Activated T-helper 1 cell treated with Interleukin-2 at 50 U/mL for 16 hours (primary cell): Measurements from ENCODE around the gene NID1.
"Not testable (repeated sequence)": the region's sequence is repeated elsewhere in the genome, so short reads cannot be mapped to it uniquely, and the experiment has no call there.

Source experiments
- DNase-seq: peaks from one replicate; pipeline ENCODE4 v3.0.0-alpha.2; 2020; ENCODE audit warnings: low read depth

The NID1 gene

GRCh38 chr1:236023926-236024565 lies 40.8 kb downstream of the NID1 start:
- DNase-seq, result no peak

GRCh38 chr1:236021424-236022135 lies 43.3 kb downstream of the NID1 start:
- DNase-seq, result no peak

- no peak for DNase-seq
Measured at GRCh38 chr1:236020359-236021219, 44.3 kb downstream of the NID1 start.

GRCh38 chr1:236018885-236019453 lies 45.9 kb downstream of the NID1 start:
- no peak for DNase-seq

GRCh38 chr1:236016782-236017400 lies 48.0 kb downstream of the NID1 start:
- DNase-seq, result no peak

- DNase-seq, result no peak
Measured at GRCh38 chr1:236016083-236016482, 48.8 kb downstream of the NID1 start.

- DNase-seq, result no peak
Measured at GRCh38 chr1:236015539-236015938, 49.4 kb downstream of the NID1 start.

- DNase-seq, result no peak
Measured at GRCh38 chr1:236013330-236013729, 51.6 kb downstream of the NID1 start.

- no peak for DNase-seq
Measured at GRCh38 chr1:236011641-236012040, 53.2 kb downstream of the NID1 start.

GRCh38 chr1:236010443-236010842 lies 54.4 kb downstream of the NID1 start:
- no peak for DNase-seq

GRCh38 chr1:236009857-236010256 lies 55.0 kb downstream of the NID1 start:
- no peak for DNase-seq

GRCh38 chr1:236009191-236009590 lies 55.7 kb downstream of the NID1 start:
- no peak for DNase-seq

- DNase-seq, result no peak
Measured at GRCh38 chr1:236007781-236008180, 57.1 kb downstream of the NID1 start.

GRCh38 chr1:236003058-236003457 lies 61.8 kb downstream of the NID1 start:
- DNase-seq, result not testable (repeated sequence)

GRCh38 chr1:236002572-236002971 lies 62.3 kb downstream of the NID1 start:
- DNase-seq, result no peak

- no peak for DNase-seq
Measured at GRCh38 chr1:236002025-236002390, 62.9 kb downstream of the NID1 start.

GRCh38 chr1:236000781-236001180 lies 64.1 kb downstream of the NID1 start:
- DNase-seq, result no peak

- peak; percentile 55 for DNase-seq
Measured at GRCh38 chr1:235999259-235999925, 65.5 kb downstream of the NID1 start.

- peak; percentile 14 for DNase-seq
Measured at GRCh38 chr1:235998812-235999211, 66.1 kb downstream of the NID1 start.

GRCh38 chr1:235997931-235998330 lies 67.0 kb downstream of the NID1 start:
- no peak for DNase-seq

GRCh38 chr1:235997049-235997448 lies 67.8 kb downstream of the NID1 start:
- DNase-seq, result no peak
